GM10266 (cell line): ENCODE results near the gene ASH1L.
"Not testable (repeated sequence)": the region's sequence is repeated elsewhere in the genome, so short reads cannot be mapped to it uniquely, and the experiment has no call there.

Experiments
- DNase-seq: peaks from one replicate; pipeline ENCODE4 v3.0.0; 2012; ENCODE audit errors: extremely low spot score
- CTCF ChIP-seq: IDR thresholded peaks from 2 replicates; pipeline ENCODE4 v1.5.1; 2012; ENCODE audit warnings: mild to moderate bottlenecking, low read depth; ENCODE audit not compliant: control insufficient read depth, insufficient read depth; ENCODE audit errors: missing control alignments

Gene ASH1L

GRCh38 chr1:155300024-155300423, 262.6 kb downstream of the ASH1L start:
- TF ChIP-seq CTCF, result no peak
- no peak for DNase-seq

GRCh38 chr1:155297384-155297783, 265.2 kb downstream of the ASH1L start:
- no peak for DNase-seq
- TF ChIP-seq CTCF, result no peak

- DNase-seq, result no peak
- TF ChIP-seq CTCF, result no peak
Measured at GRCh38 chr1:155296661-155297060, 265.9 kb downstream of the ASH1L start.

GRCh38 chr1:155295942-155296267, 266.7 kb downstream of the ASH1L start:
- TF ChIP-seq CTCF, result no peak
- DNase-seq, result no peak

- no peak for TF ChIP-seq CTCF
- DNase-seq, result no peak
Measured at GRCh38 chr1:155295183-155295941, 267.2 kb downstream of the ASH1L start.

- TF ChIP-seq CTCF, result no peak
- no peak for DNase-seq
Measured at GRCh38 chr1:155294520-155295182, 268.0 kb downstream of the ASH1L start.

- no peak for DNase-seq
- no peak for TF ChIP-seq CTCF
Measured at GRCh38 chr1:155293086-155293749, 269.4 kb downstream of the ASH1L start.

GRCh38 chr1:155291006-155291405, 271.6 kb downstream of the ASH1L start:
- not testable (repeated sequence) for DNase-seq
